ENCODE results near the gene CXCL14.

CXCL14 gene

GRCh38 chr5:135615171-135615570, 36.4 kb upstream of the CXCL14 start:
- Histone ChIP-seq H3K4me1 (ENCODE audit: insufficient read depth, low read length) (no peaks in the 10 kb centered on the region), H3K79me2 (ENCODE audit: insufficient read depth, low read length) (no peaks in the 10 kb centered on the region), H3K36me3 (ENCODE audit: insufficient read depth, low read length) (no peaks in the 10 kb centered on the region), H3K27ac (ENCODE audit: low read length) (no peak overlapping the region), H3K9ac (ENCODE audit: low read depth, low read length) (no peak overlapping the region), H3K9me3 (ENCODE audit: insufficient read depth, low read length, severe bottlenecking) (peaks cover 11% of the 10 kb centered on the region), H3K4me2 (ENCODE audit: insufficient read depth, low read length) (no peak overlapping the region), H4K20me1 (ENCODE audit: insufficient read depth, low read length) (no peaks in the 10 kb centered on the region), H3K4me3 (ENCODE audit: low read depth in 1 of 2, low read length in 2 of 2) (no peak overlapping the region), H2AFZ (ENCODE audit: low read depth, low read length) (no peak overlapping the region), H3K27me3 (ENCODE audit: insufficient read depth, low read length, poor library complexity) (no peaks in the 10 kb centered on the region)
- no peak for ATAC-seq (ENCODE audit: insufficient read depth, low read depth)
- TF ChIP-seq EZH2 (IDR thresholded peaks at IDR 0.05; ENCODE audit: borderline replicate concordance, low read depth, low read length, severe bottlenecking) = no peak
- TF ChIP-seq CTCF (IDR thresholded peaks at IDR 0.05; ENCODE audit: borderline replicate concordance, extremely low read depth, low read length, poor library complexity, severe bottlenecking) = no peak
- DNase-seq = no peak

DNA sequence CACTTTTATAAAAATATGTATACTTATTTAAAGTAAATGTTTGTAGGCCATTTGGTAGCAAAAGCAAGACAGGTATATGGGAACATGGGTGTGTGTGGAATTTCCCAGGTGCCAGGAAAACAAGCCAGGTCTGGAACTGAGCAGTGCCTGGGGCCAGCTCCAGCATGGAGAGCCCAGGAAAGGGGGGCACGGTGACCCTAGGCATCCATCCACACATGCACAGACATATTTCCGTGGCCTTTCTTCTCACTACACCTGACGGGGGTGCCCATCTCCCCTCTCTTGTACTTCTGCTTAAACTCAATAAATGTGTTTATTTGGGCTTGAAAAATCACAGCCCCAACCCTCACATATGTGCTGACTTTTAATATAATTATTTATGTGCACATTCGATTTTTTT, 31.2 kb upstream of the CXCL14 start:
- Histone ChIP-seq H3K4me2 (ENCODE audit: insufficient read depth, low read length) (no peak overlapping the region), H3K9me3 (ENCODE audit: insufficient read depth, low read length, severe bottlenecking) (no peaks in the 10 kb centered on the region), H3K9ac (ENCODE audit: low read depth, low read length) (no peak overlapping the region), H3K36me3 (ENCODE audit: insufficient read depth, low read length) (no peaks in the 10 kb centered on the region), H3K27ac (ENCODE audit: low read length) (no peak overlapping the region), H3K4me1 (ENCODE audit: insufficient read depth, low read length) (no peaks in the 10 kb centered on the region), H2AFZ (ENCODE audit: low read depth, low read length) (no peak overlapping the region), H3K27me3 (ENCODE audit: insufficient read depth, low read length, poor library complexity) (peaks cover 14% of the 10 kb centered on the region), H3K79me2 (ENCODE audit: insufficient read depth, low read length) (no peaks in the 10 kb centered on the region), H4K20me1 (ENCODE audit: insufficient read depth, low read length) (no peaks in the 10 kb centered on the region), H3K4me3 (ENCODE audit: low read depth in 1 of 2, low read length in 2 of 2) (no peak overlapping the region)
- no peak for TF ChIP-seq CTCF (IDR thresholded peaks at IDR 0.05; ENCODE audit: borderline replicate concordance, extremely low read depth, low read length, poor library complexity, severe bottlenecking)
- no peak for TF ChIP-seq EZH2 (IDR thresholded peaks at IDR 0.05; ENCODE audit: borderline replicate concordance, low read depth, low read length, severe bottlenecking)
- DNase-seq (no peak), ATAC-seq (ENCODE audit: insufficient read depth, low read depth) (no peak)

DNA sequence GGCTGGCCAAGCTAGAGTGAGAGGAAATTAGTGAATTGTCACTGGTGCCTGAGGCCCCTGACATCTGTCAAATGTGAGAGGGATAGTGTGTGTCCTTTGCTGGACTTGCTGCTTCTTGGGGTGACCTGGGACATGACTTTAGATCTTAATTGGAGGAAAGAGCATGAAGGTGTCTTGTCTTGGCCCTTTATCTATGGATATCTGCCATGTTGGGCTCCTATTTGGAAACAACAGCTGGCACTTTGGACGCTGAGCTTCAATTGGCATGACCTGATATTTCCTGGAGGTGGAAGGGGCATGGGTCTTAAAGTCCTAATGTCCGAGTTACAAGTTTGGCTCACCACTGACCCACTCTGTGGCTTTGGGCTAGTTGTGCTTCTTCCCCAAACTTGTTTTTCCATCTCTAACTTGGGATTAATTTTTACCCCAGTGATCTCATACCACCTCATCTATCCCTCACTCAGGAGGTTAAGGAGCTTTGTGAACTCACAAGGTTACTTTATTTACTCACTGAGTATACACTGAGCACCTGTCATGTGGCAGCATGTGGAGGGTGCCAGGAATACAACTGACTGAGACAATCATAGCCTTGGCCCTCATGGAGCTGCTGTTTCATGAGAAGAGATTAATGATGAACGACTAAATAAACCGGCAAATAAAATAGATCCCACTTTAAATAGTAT, 30.1 kb upstream of the CXCL14 start:
- no peaks in the 10 kb centered on the region for H3K36me3 ChIP-seq (ENCODE audit: insufficient read depth, low read length)
- TF ChIP-seq EZH2 (IDR thresholded peaks at IDR 0.05; ENCODE audit: borderline replicate concordance, low read depth, low read length, severe bottlenecking) (no peak), CTCF (IDR thresholded peaks at IDR 0.05; ENCODE audit: borderline replicate concordance, extremely low read depth, low read length, poor library complexity, severe bottlenecking) (no peak)

More for the DNA sequence above, 30.1 kb upstream of the CXCL14 start:
- ATAC-seq (ENCODE audit: insufficient read depth, low read depth) (no peak), DNase-seq (no peak)
- no peaks in the 10 kb centered on the region for H3K9me3 ChIP-seq (ENCODE audit: insufficient read depth, low read length, severe bottlenecking)
- no peak overlapping the region for H3K27ac ChIP-seq (ENCODE audit: low read length)
- H2AFZ ChIP-seq (ENCODE audit: low read depth, low read length) = no peak overlapping the region
- no peaks in the 10 kb centered on the region for H3K79me2 ChIP-seq (ENCODE audit: insufficient read depth, low read length)
- no peak overlapping the region for H3K4me3 ChIP-seq (ENCODE audit: low read depth in 1 of 2, low read length in 2 of 2)
- no peaks in the 10 kb centered on the region for H3K4me1 ChIP-seq (ENCODE audit: insufficient read depth, low read length)
- H3K4me2 ChIP-seq (ENCODE audit: insufficient read depth, low read length) = no peak overlapping the region
- no peaks in the 10 kb centered on the region for H4K20me1 ChIP-seq (ENCODE audit: insufficient read depth, low read length)
- H3K27me3 ChIP-seq (ENCODE audit: insufficient read depth, low read length, poor library complexity) = peaks cover 14% of the 10 kb centered on the region
- no peak overlapping the region for H3K9ac ChIP-seq (ENCODE audit: low read depth, low read length)

Measured in DND-41 (cell line).